Measurements from ENCODE around the gene MTFP1.
A peak's percentile ranks its signal among the peaks of the same experiment; 100 is the strongest.
"Not testable (repeated sequence)": the region's sequence is repeated elsewhere in the genome, so short reads cannot be mapped to it uniquely, and the experiment has no call there.

The MTFP1 gene

GRCh38 chr22:30402028-30402765 lies 23.4 kb upstream of the MTFP1 start:
- DNase-seq (ENCODE audit: low read depth in 2 of 2) = no peak

- not testable (repeated sequence) for DNase-seq (ENCODE audit: low read depth in 2 of 2)
Measured at GRCh38 chr22:30402766-30403104, 22.8 kb upstream of the MTFP1 start.

DNA sequence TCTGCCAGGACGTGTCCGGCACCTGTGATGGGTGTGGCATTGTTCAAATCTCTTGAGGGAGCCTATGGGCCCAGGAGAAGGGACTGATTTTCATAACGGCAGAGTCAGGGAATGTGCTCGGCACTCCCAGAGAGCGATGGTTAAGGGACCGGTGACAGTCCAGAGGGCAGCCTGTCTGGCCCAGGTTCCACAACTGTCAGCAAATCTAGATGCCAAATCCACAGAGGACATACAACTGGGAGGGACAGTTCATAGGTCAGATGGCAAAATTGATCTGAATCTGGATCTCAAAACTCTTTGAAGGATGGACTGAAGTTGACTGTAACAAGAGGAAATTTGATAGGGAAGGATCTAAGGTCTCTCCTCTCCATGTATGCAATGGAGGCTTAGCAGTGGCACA lies 21.3 kb upstream of the MTFP1 start:
- DNase-seq (ENCODE audit: low read depth in 2 of 2) = no peak

- no peak for DNase-seq (ENCODE audit: low read depth in 2 of 2)
Measured at GRCh38 chr22:30405731-30406130, 19.8 kb upstream of the MTFP1 start.

- DNase-seq (ENCODE audit: low read depth in 2 of 2) = no peak
Measured at GRCh38 chr22:30406400-30406799, 19.2 kb upstream of the MTFP1 start.

GRCh38 chr22:30408388-30409102 lies 17.0 kb upstream of the MTFP1 start:
- no peak for DNase-seq (ENCODE audit: low read depth in 2 of 2)

DNA sequence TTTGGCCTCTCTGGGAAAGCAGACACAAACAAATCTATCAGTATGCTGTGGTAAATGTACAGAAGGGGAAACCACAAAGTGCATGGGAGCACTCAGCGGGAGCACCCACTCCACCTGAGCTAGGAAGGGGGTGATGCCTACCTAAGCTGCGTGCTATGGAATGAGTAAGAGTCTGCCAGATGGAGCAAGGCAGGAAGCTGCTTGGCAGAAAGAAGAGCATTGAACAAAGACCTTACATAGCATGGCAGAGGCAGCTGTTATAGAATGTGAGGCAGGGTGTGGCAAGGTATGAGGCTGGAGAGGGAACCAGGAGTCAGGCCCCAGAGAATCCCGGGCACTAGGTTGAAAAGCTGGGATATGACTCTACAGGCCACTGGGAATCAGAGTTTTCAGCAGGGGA lies 13.8 kb upstream of the MTFP1 start:
- no peak for DNase-seq (ENCODE audit: low read depth in 2 of 2)

DNA sequence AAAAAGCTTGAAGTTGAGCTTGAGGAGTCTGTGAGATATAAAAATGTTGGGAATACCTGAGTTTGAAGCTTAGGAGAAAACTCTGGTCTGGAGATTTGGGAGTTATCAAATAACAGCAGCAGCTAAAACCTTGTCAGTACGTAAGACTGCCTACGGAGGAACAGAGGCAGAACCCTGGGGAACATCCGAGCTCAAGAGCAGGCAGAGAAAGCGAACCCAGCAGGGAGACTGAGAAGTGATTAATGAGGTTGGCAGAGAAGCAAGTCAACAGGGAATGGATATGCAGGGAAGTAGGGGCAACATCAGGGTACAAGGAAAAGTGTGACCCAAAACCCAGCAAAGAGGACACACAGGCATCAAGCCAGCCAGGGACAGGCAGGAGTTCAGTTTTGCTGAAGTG lies 12.6 kb upstream of the MTFP1 start:
- no peak for DNase-seq (ENCODE audit: low read depth in 2 of 2)

- DNase-seq (ENCODE audit: low read depth in 2 of 2) = no peak
Measured at GRCh38 chr22:30413745-30414524, 11.6 kb upstream of the MTFP1 start.

- no peak for DNase-seq (ENCODE audit: low read depth in 2 of 2)
Measured at GRCh38 chr22:30414525-30415047, 11.0 kb upstream of the MTFP1 start.

GRCh38 chr22:30416403-30416802 lies 9.2 kb upstream of the MTFP1 start:
- DNase-seq (ENCODE audit: low read depth in 2 of 2) = no peak

DNA sequence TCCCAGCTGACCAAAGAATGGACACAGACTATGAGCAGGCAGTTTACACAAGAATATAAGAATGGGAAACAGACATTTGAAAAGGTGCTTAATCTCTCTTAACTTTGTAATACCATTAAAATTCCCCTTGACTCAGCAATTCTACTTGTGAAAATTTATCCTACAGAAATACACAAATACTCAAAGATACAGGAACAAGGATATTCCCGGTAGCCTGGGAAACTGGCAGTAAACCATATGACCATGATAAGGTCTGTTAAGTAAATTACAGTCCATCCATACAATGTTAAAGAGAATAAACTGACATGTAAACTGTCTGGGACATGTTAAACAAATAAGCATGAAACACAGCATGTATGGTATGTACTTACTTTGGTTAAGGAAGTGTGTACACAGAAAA lies 8.7 kb upstream of the MTFP1 start:
- no peak for DNase-seq (ENCODE audit: low read depth in 2 of 2)

DNA sequence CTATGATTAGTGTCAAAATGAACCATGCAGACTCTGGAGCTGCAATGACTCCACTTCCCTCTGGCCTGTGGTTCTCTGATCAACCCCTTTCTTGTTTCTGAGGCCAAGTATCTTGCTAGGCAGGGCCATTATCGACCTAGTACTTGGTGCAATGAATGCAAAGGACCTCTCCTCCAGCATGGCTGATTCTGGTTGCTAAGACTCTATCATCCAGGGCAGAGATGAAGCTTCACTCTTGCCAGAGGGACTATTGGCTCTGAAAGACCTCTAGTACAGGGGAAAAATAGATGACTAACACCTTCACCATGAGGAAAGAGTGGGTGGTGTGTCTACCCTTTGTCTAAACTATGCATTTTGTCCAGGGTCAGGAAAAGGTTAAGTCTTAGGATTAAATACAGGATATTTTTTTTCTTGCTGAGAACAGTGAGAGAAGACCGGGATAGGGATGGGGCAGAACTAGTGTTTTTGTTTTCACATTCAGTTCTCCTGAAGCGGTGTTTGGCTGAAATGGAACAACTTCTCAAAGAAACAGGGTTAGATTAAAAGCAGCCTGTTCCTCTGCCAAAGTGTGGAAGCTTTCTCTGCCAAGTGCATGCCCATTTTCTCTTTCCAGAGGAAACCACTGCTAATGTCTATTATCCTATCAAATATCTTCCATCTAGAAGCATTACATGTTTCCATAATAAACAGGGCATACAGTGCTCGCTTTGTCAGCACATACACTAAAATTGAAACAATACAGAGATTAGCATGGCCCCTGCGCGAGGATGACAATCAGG lies 5.0 kb upstream of the MTFP1 start:
- DNase-seq (ENCODE audit: low read depth in 2 of 2) = no peak

GRCh38 chr22:30421695-30422480 lies 3.7 kb upstream of the MTFP1 start:
- no peak for DNase-seq (ENCODE audit: low read depth in 2 of 2)

DNA sequence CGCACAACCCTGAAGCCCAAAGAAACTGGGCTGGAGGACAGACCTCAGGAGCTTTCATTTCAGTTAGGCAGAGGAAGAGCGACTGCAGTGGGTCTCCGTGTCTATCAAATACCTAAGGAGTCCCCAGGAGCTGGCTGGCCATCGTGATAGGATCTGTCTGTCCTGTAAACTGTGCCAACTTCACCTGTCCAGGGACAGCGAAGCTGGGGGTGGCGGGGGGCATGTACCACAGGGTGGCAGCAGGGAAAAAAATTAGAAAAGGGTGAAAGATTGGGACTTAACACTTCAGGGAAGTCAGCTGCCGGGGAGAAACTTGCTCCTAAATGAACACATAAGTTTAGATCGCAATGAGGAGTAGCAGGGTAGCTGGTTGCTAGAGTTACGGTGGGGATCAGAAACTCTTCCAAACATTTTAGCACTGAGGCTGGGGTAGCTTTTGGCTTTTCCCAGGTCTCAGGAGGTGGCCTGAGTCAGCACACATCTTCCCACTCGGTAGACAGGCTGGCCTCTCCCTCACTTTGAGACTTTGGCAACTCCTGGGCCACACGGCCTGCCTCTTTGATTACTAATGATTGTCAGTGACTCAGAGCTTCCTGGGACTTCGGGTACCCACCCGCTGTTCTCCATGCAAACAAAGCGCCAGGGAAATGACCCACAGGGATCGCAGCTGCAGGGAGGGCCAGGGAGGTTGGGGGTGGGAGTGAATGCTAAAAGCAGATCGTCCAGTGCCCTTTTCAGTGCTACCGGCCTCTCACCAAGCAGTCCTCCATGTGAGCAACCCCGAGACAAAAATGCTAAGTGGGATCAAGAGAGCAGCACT lies 2.9 kb upstream of the MTFP1 start:
- DNase-seq (ENCODE audit: low read depth in 2 of 2) = peak; percentile 18 to 30

DNA sequence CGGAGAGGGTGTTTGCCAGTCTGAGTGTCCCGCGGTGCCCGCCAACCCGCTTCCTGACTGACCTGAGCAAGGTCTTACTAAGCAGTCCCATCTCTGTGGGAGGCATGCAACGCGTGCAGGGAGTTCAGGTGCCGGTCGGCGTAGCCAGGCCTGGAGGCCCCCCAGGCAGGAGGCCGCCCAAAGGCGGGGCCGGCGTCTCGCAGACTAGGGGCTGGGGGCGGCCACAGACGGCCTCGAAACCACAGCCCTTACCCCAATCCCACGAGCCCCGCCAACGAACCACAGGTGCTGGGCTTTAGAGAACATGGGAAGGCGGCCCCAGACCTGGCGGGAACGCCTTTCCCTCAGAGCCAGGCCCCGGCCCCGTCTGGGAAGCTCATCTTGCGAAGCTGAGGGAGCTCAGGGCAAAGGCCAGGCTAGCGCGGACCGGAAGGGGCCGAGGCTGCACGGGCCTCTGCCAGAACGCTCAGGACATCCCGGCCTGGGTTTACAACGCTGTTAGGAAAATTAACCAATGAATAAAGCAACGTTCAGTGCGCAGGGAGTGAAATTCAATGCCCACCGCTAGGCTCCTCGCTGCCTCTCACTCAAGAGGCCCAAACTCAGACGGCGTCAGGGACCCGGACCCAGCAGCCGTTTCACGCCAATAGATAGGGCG lies 2.1 kb upstream of the MTFP1 start:
- DNase-seq (ENCODE audit: low read depth in 2 of 2) = peak; percentile 40 to 47

GRCh38 chr22:30423959-30424533 lies 1.5 kb upstream of the MTFP1 start:
- peak; percentile 96 for DNase-seq (ENCODE audit: low read depth in 2 of 2)

GRCh38 chr22:30424534-30425326 lies 838 bp upstream of the MTFP1 start:
- DNase-seq (ENCODE audit: low read depth in 2 of 2) = peak in 1 of 2 donors; percentile 16

GRCh38 chr22:30425327-30425615 lies 297 bp upstream of the MTFP1 start:
- no peak for DNase-seq (ENCODE audit: low read depth in 2 of 2)
